OCI-LY1 (cell line): ENCODE results near the gene CENPI.

Experiments used
- EZH2 ChIP-seq: fragments of 200-600 bp; sonication (generic), shearing (Covaris generic); IDR thresholded peaks from 2 replicates; pipeline ENCODE4 v1.8.0; 2017; ENCODE audit warnings: borderline replicate concordance, mixed run types, mild to moderate bottlenecking, antibody characterized with exemption, low read length, moderate library complexity, mixed read lengths
- TF ChIP-seq, protein P1 (sequence below): fragments of 200-600 bp; sonication (generic), shearing (Covaris generic); IDR thresholded peaks from 2 replicates; pipeline ENCODE4 v1.5.1; 2017; ENCODE audit warnings: mild to moderate bottlenecking, antibody characterized with exemption, low read length, moderate library complexity, mixed read lengths

GRCh38 chrX:101079736-101080270 is 18.2 kb upstream of the CENPI start:
- TF ChIP-seq, protein P1, sequence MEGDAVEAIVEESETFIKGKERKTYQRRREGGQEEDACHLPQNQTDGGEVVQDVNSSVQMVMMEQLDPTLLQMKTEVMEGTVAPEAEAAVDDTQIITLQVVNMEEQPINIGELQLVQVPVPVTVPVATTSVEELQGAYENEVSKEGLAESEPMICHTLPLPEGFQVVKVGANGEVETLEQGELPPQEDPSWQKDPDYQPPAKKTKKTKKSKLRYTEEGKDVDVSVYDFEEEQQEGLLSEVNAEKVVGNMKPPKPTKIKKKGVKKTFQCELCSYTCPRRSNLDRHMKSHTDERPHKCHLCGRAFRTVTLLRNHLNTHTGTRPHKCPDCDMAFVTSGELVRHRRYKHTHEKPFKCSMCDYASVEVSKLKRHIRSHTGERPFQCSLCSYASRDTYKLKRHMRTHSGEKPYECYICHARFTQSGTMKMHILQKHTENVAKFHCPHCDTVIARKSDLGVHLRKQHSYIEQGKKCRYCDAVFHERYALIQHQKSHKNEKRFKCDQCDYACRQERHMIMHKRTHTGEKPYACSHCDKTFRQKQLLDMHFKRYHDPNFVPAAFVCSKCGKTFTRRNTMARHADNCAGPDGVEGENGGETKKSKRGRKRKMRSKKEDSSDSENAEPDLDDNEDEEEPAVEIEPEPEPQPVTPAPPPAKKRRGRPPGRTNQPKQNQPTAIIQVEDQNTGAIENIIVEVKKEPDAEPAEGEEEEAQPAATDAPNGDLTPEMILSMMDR, result no peak
- TF ChIP-seq EZH2, result no peak
